GM19239 (cell line): ENCODE measurements around the gene FLOT1.
"Not testable (repeated sequence)": the region's sequence is repeated elsewhere in the genome, so short reads cannot be mapped to it uniquely, and the experiment has no call there.

ENCODE experiments used
- DNase-seq: peaks from one replicate; pipeline ENCODE4 v3.0.0; 2011; ENCODE audit warnings: low spot score; ENCODE audit not compliant: insufficient read length
- FAIRE-seq: peaks from 2 replicates; lab custom pipeline; 2011; peaks lifted over from hg19 to GRCh38; lab: Jason Lieb, UNC

FLOT1 gene

GRCh38 chr6:30767944-30768301 is 25.4 kb upstream of the FLOT1 start:
- no peak for FAIRE-seq
- DNase-seq = no peak

- FAIRE-seq (peak; percentile 63), DNase-seq (no peak)
These were observed 24.9 kb upstream of the FLOT1 start for GRCh38 chr6:30767158-30767943.

GRCh38 chr6:30766461-30767157 is 24.1 kb upstream of the FLOT1 start:
- DNase-seq = no peak

GRCh38 chr6:30765495-30765894 is 23.0 kb upstream of the FLOT1 start:
- not testable (repeated sequence) for DNase-seq, FAIRE-seq

More at GRCh38 chr6:30766461-30767157, 24.1 kb upstream of the FLOT1 start:
- FAIRE-seq = no peak

- FAIRE-seq, DNase-seq: not testable (repeated sequence)
These were observed 22.1 kb upstream of the FLOT1 start for GRCh38 chr6:30764490-30765043.

GRCh38 chr6:30763618-30764489 is 21.4 kb upstream of the FLOT1 start:
- FAIRE-seq (peak; percentile 92), DNase-seq (no peak)

GRCh38 chr6:30763155-30763617 is 20.7 kb upstream of the FLOT1 start:
- no peak for DNase-seq
- no peak for FAIRE-seq

GRCh38 chr6:30761791-30762429 is 19.4 kb upstream of the FLOT1 start:
- FAIRE-seq (no peak), DNase-seq (no peak)

- DNase-seq (no peak), FAIRE-seq (no peak)
These were observed 18.1 kb upstream of the FLOT1 start for GRCh38 chr6:30760549-30760948.

GRCh38 chr6:30759575-30760239 is 17.2 kb upstream of the FLOT1 start:
- FAIRE-seq = no peak

GRCh38 chr6:30757261-30757904 is 14.9 kb upstream of the FLOT1 start:
- FAIRE-seq (no peak), DNase-seq (no peak)

More at GRCh38 chr6:30759575-30760239, 17.2 kb upstream of the FLOT1 start:
- DNase-seq = no peak

GRCh38 chr6:30756405-30757003 is 14.0 kb upstream of the FLOT1 start:
- not testable (repeated sequence) for DNase-seq, FAIRE-seq

- FAIRE-seq (no peak), DNase-seq (no peak)
These were observed 12.1 kb upstream of the FLOT1 start for GRCh38 chr6:30754631-30755030.

GRCh38 chr6:30752157-30752927 is 9.9 kb upstream of the FLOT1 start:
- FAIRE-seq (no peak), DNase-seq (no peak)

GRCh38 chr6:30750379-30750668 is 7.8 kb upstream of the FLOT1 start:
- no peak for DNase-seq
- no peak for FAIRE-seq

GRCh38 chr6:30749554-30750378 is 7.3 kb upstream of the FLOT1 start:
- FAIRE-seq (no peak), DNase-seq (no peak)
